HEK293 (cell line): Measurements from ENCODE around the gene IRF2.

Source experiments
- CTCF ChIP-seq: fragments of 450-650 bp; formaldehyde crosslinking; IDR thresholded peaks from 2 replicates; pipeline ENCODE4 v1.5.1; 2016; ENCODE audit warnings: missing biosample characterization, missing genetic modification characterization
- GLI4 ChIP-seq: fragments of 450-650 bp; formaldehyde crosslinking; IDR thresholded peaks from 2 replicates; pipeline ENCODE4 v1.5.1; 2016; ENCODE audit warnings: missing biosample characterization, missing genetic modification characterization
- KLF8 ChIP-seq: fragments of 450-650 bp; formaldehyde crosslinking; IDR thresholded peaks from 2 replicates; pipeline ENCODE4 v1.5.1; 2016; ENCODE audit warnings: missing biosample characterization, missing genetic modification characterization
- RBAK ChIP-seq: fragments of 450-650 bp; formaldehyde crosslinking; IDR thresholded peaks from 2 replicates; pipeline ENCODE4 v1.5.1; 2016; ENCODE audit warnings: missing biosample characterization, missing genetic modification characterization
- TCF7L2 ChIP-seq: IDR thresholded peaks from 2 replicates; pipeline ENCODE4 v1.6.1; 2011; ENCODE audit warnings: low read depth, mild to moderate bottlenecking, inconsistent platforms, low read length, moderate library complexity, borderline replicate concordance
- ZNF138 ChIP-seq: fragments of 450-650 bp; formaldehyde crosslinking; IDR thresholded peaks from 2 replicates; pipeline ENCODE4 v1.5.1; 2016; ENCODE audit warnings: missing biosample characterization, missing genetic modification characterization, borderline replicate concordance
- ZNF174 ChIP-seq: fragments of 450-650 bp; formaldehyde crosslinking; IDR thresholded peaks from 2 replicates; pipeline ENCODE4 v1.5.0; 2017; ENCODE audit warnings: missing biosample characterization, mild to moderate bottlenecking, missing genetic modification characterization
- ZNF184 ChIP-seq: fragments of 450-650 bp; IDR thresholded peaks from 2 replicates; pipeline ENCODE4 v1.5.1; 2018; ENCODE audit warnings: missing biosample characterization, mild to moderate bottlenecking, missing genetic modification characterization
- ZNF23 ChIP-seq: fragments of 450-650 bp; formaldehyde crosslinking; IDR thresholded peaks from 2 replicates; pipeline ENCODE4 v1.5.1; 2016; ENCODE audit warnings: missing biosample characterization, missing genetic modification characterization, borderline replicate concordance
- ZNF239 ChIP-seq: fragments of 450-650 bp; formaldehyde crosslinking; IDR thresholded peaks from 2 replicates; pipeline ENCODE4 v1.5.1; 2016; ENCODE audit warnings: missing biosample characterization, missing genetic modification characterization
- ZNF488 ChIP-seq: fragments of 450-650 bp; formaldehyde crosslinking; IDR thresholded peaks from 2 replicates; pipeline ENCODE4 v1.5.1; 2016; ENCODE audit warnings: missing biosample characterization, missing genetic modification characterization
- ZNF560 ChIP-seq: fragments of 450-650 bp; formaldehyde crosslinking; IDR thresholded peaks from 2 replicates; pipeline ENCODE4 v1.5.1; 2017; ENCODE audit warnings: missing biosample characterization, missing genetic modification characterization, borderline replicate concordance
- ZNF777 ChIP-seq: fragments of 450-650 bp; formaldehyde crosslinking; IDR thresholded peaks from 2 replicates; pipeline ENCODE4 v1.5.1; 2017; ENCODE audit warnings: missing biosample characterization, missing genetic modification characterization, borderline replicate concordance
- ZNF785 ChIP-seq: fragments of 450-650 bp; formaldehyde crosslinking; IDR thresholded peaks from 2 replicates; pipeline ENCODE4 v1.5.1; 2016; ENCODE audit warnings: missing biosample characterization, missing genetic modification characterization

GRCh38 chr4:184499996-184500395 is 25.6 kb upstream of the IRF2 start:
- TF ChIP-seq TCF7L2, result no peak
- TF ChIP-seq CTCF (tag by site-specific recombination), result no peak
- no peak for TF ChIP-seq ZNF785 (tag by site-specific recombination)
- TF ChIP-seq ZNF174, result no peak
- no peak for TF ChIP-seq ZNF777 (tag by site-specific recombination)
- no peak for TF ChIP-seq ZNF184 (tag by site-specific recombination)
- no peak for TF ChIP-seq KLF8 (tag by site-specific recombination)
- TF ChIP-seq RBAK (tag by site-specific recombination), result no peak
- TF ChIP-seq GLI4 (tag by site-specific recombination), result no peak
- TF ChIP-seq ZNF138 (tag by site-specific recombination), result no peak
- no peak for TF ChIP-seq ZNF560 (tag by site-specific recombination)
- no peak for TF ChIP-seq ZNF488
- no peak for TF ChIP-seq ZNF239 (tag by site-specific recombination)
- no peak for TF ChIP-seq ZNF23
